Pons (tissue), 1 donor: ENCODE measurements around the gene SEC24D.
A peak's percentile ranks its signal among the peaks of the same experiment; 100 is the strongest.

ENCODE experiments used
- DNase-seq: peaks from one replicate; pipeline ENCODE4 v3.0.0-alpha.2; 2016; ENCODE audit warnings: low spot score

Gene SEC24D

DNA sequence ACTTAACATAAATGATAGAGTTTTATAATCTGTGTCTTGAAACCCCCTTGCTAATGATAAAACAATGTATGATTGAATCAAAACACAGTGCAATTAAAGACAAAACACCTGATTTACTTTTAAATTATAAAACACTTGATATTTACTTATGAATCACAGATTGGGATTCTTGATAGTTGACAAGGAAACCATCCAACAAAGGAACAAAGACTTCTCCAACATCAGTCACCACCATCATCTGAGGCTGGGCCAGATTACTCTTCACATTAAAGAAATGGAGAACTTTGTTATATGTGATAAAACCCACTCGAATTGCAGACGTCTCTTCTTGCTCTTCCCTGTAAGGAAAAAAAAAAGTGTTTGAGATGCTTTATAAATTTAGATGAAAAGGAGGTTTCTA, 83.4 kb downstream of the SEC24D start:
- no peak for DNase-seq

DNA sequence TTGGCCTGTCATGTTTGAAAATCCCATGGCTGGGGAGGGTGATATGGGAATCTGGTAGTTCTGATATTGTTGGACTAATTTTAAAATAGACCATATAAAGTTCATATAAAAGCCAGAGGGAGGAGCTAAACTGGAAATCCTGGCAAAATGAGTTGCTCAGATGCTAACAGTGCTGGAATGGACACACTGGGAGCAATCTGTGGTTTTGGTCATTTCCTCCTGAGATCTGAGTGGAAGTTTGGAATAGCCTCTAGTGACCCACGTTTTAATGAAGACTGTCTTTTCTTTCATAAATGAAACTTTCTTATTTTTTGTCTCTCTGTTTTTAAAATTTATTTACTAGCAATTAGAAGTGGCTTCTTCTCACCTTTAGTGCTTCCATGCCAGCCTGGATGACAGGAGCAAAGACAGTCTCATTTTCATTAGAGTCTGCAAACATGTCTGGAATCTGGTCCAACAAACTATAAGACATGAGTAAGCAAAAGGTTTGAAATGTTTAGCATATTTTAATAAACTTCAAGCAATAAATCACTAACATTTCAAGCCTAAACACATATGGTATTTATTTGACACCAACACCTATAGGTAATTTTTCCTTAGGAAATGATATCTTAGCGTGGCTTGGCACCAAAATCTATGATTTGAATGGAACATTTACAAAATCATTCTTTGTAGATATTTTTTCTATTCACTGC, 84.2 kb downstream of the SEC24D start:
- no peak for DNase-seq

GRCh38 chr4:118749347-118749988, 86.5 kb downstream of the SEC24D start:
- no peak for DNase-seq

DNA sequence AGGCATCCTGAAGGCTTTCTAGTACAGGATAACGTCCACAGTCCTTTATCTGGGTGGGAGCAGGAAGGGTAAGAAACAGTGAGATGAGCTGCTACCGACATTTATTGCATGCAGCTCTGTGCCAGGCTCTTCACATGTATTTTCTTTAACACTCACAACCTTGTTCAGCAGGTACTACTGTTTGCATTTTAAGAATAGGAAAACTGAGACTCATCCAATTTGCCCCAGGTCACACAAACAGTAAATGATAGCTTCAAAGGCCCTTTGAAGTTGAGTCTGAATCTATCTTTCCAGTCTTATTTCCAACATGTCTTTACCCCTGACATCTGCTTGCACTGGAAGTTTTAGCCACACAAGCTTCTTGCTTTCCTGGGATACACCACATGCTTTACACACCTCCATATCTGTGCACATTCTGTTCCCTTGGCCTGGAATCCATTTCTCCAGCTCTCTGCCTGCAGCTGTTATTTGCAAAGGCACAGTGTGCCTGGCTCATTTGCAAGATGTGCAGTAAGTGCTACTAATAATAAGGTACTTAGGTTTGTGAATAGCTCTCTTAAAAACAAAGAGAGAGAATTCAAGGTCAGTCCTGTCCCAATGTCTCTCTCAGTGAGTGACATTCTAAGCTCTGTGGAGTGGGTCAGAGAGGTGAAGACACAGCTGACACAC, 89.5 kb downstream of the SEC24D start:
- no peak for DNase-seq

DNA sequence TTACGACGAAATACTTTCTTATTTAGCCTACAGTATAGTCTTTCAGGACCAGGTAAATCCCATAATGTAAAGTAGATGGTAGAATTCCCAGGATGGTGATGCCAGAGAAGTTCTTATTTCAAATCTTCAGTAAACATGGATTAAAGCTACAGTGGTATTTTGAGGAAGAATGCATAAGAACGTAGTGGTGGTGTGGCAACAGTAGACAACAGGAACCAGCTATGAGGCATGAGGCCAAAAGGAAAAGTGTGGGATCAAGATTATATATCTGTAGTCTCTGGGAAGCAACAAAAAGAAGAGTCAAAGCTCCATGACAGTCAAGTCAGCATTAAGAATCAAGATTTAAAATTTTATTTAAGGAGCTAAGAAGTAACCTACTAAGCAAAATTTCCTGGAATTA, 90.6 kb downstream of the SEC24D start:
- no peak for DNase-seq

GRCh38 chr4:118743867-118744266, 92.1 kb downstream of the SEC24D start:
- no peak for DNase-seq

- no peak for DNase-seq
Observed at GRCh38 chr4:118742050-118742449, 93.9 kb downstream of the SEC24D start.

DNA sequence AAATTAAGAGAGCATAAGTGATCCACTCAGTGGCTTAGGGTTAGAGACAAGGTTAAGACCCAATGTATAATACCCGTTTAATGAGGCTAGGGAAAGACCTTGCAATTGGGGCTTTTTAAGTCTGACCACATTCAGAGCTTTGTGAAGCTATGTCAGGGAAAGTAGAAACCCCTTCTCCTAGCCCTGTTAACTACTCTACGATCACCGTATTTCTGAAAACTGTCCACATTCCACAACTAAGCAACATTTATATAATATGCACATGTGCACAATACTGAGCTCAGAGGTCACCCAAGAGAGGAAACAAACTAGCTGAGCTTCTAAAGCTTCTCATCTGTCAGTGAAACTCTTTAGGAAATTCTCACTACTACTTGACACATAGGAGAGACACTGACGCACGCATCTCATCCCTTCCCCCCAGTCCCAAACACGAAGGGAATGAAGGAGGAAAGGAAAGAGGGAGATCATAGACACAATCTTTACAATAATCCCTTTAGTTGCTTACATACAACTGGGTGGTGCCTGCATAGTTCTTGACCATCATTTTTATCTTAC, 94.5 kb downstream of the SEC24D start:
- no peak for DNase-seq

DNA sequence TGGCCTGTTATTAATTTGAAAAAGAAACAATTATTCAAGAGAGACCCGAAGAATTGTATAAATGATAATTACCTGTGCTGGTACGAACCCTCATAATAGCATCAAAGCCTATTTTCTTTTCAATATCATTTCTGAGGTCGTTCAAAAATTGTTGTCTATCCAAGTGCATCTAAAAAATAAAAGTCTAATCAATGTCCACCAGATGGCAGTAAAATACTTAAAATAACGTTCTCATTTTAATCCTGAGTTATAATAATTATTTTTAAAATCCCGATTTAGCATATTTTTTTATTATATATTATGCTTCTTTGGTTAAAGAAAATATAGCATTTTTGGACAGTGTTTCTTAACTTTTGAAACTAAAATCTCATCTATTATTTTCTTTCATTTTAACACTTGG, 95.1 kb downstream of the SEC24D start:
- DNase-seq, result peak; percentile 44

DNA sequence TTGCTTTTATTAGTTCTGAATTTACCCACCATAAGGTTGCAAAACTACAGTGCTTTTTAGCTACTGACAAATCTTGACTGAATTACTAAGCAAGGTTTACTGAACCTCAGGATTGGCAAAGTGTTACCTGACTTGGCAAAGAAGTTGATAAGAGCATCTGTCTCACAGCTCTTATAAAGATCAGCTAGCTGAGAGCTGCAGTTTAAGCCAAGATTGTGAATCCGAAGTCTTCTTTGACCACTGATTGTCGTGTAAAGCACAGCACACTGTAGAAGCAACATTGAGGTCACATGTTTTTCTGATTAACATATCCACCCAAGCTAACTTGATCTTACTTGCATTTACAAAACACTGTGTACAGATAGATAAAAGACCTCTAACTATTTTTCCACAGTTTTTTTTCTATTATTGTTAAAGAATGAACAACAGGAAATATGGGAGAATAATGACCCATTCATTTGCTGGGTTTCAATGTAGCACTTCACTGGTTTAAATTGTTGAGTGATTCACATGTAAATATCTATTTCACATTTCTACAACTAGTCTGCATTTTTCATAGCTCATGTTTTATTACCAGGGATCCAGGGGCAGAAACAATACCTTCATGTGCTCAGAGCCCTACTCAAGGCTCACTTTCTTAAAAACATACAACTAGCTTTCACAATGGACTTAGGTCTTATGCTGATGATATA, 96.8 kb downstream of the SEC24D start:
- DNase-seq, result peak; percentile 48

- DNase-seq, result no peak
Observed at GRCh38 chr4:118738090-118738489, 97.8 kb downstream of the SEC24D start.

DNA sequence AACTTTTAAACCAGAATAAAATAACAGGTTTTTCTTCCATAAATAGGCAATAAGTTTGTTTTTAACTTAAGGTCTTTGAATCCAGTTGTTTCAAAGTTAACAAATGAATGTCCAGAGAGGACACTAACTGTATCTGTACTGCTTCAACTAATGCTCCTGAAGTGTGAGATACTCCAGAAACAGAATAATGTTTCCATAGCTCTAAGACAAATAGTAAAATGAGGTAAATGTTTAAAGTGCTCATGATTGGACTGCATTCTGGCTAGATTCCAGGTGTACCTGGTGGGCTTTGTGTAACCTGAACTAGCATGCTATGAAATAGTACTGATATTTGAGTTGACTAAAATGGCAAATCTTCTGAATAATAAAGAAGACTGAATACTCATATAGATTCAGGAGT, 99.0 kb downstream of the SEC24D start:
- no peak for DNase-seq

DNA sequence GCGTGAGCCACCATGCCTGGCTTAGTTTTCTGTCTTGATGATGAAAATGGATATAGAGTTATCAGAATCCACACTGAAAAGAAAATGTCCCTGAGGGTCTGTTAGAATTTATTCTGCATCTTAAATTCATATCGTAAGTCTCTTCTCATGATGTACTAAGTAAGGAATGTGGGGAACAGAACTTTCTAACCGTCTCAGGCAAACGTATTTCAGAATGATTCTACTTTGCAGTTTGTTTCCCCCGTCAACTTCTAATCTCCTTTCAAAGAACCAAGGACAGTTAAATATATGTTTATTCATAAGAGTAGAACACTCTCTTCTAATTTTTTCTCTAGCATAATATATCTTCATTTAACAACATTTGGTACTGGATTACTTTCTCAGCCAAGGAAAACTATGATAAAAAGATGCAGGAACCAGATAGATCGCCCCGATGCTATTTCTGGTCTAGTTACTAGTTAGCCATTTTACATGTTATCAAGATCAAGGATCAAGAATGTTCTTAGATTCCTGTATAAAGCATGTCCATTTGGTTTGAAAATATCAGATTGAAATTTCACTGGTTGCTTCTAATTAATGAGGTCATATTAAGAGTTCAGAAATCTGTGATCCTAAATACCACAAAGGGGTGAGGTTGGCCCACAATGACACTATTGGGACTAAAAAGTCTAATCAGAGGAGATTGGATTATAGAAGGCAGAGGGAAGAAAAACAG, 101.3 kb downstream of the SEC24D start:
- no peak for DNase-seq

DNA sequence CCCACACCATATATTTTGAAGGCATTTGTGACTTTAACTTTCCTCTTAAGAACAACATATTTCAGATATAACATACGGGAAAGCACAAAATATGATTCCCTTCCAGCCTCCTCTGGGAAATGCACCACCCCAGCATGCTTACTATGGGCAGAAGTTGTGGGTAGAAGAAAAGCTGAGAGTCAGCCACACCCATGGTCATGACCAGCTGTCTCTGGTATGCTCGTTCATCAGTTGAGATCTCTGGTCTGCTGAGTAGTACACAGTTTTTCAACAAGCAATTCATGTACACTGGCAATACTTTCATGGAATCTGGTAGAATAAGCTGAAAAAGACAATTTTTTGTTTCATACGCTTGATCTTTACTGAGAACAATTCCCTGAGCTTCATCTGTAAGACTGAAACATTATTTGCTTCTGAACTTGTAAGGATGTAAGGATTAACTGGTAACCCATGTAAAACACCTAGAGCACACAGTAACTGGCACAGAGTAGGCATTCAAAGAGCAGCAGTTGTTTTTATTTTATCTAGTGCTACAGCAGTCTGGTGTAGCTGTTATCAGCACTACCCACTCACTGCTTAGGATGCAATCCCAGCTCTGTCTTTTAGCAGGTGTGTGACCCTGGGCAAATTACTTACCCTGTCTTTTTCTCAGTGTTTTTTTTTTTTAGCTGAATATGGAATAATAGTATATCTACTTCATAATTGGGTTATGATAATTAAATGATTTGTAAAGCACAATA, 103.2 kb downstream of the SEC24D start:
- DNase-seq, result no peak

DNA sequence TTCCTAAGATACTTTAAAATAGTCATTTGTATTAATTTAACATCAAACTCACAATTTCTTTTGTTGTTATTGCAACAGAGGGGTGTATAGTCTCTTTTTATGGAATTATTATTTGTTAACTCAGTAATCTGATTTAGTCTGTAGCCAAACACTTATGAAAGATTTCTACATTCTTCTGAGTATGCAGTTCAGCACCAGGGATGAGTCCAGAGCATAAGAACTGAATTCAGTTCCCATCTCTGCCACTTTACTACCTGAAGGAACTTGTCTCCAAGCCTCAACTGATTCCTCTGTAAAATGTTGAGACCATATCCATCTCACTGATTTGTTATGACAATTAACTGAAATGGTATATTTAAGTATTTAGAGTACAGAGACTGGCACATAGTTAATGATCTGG, 105.2 kb downstream of the SEC24D start:
- no peak for DNase-seq

DNA sequence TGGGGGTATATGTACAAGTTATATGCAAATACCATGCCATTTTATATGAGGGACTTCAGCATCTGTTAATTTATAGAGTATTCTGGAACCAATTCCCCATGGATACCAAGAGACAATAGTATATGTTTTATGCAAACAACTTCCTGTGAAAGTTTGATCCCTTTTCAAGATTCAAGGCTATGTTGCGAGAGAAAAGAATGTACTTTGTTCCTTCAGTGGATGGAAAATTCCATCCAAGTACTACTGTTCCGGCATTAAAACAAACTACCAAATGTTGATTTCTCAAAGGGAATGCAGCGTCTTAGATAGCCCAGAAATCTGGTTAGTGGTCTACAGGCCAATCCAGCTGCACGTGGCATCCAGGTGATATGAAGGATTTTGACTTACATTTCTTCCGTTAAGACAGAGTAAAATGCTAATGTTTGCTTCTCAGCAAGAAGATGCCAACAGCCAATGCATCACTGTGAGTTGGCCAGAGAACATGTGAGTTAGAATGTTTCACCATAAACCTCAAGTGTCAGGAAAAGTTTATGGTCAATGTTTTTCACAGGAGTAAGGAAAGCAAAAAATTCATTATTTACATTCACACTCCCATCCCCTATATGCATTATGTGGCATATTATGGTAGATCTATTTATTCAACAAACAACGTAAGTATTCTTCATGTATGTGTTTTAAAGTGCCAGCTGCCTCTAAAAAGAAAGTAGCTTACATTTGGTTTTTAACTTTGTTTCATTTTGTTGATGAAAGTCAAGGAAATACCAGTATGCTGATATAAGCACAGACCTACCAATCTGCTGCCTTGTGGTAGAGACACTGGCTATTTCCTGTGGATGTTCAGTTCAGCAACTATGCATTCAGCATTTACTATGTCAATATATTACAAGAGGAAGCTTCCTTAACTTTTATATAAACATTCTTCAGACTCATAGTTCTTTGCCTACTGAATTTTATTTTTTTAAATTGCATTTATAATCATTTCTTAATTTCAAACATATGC, 106.3 kb downstream of the SEC24D start:
- no peak for DNase-seq

GRCh38 chr4:118727360-118727759, 108.6 kb downstream of the SEC24D start:
- no peak for DNase-seq

GRCh38 chr4:118723369-118723768, 112.6 kb downstream of the SEC24D start:
- DNase-seq, result no peak

DNA sequence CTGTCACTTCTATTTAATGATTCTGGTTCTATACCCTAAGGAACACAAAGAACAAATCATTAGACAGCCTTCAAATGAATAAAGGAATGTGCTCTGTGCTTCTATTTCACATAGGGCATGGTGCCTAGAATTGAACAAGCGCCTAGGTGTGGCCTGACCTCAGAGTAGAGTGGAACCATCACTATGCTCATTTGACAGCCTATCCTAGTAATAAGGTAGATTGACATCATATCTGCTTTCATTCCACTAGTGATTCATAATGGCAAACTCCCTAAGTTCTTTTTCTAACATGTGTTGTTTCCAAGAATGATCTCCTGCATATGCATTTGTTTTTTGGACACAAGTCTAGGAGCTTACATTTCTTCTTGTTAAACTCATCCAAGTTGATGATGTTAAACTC, 114.2 kb downstream of the SEC24D start:
- no peak for DNase-seq
